NK-92 (cell line): Measurements from ENCODE around the gene RSPO3.

Source experiments
- DNase-seq: peaks from one replicate; lab custom pipeline; 2025; ENCODE audit not compliant: unreplicated experiment; lab: John Stamatoyannopoulos, UW

RSPO3 gene

GRCh38 chr6:127160484-127160883, 42.0 kb downstream of the RSPO3 start:
- no peak for DNase-seq

- no peak for DNase-seq
Observed at GRCh38 chr6:127162836-127163235, 44.4 kb downstream of the RSPO3 start.

GRCh38 chr6:127164036-127164435, 45.6 kb downstream of the RSPO3 start:
- DNase-seq = no peak

- no peak for DNase-seq
Observed at GRCh38 chr6:127164565-127164964, 46.1 kb downstream of the RSPO3 start.

GRCh38 chr6:127173156-127173940, 54.9 kb downstream of the RSPO3 start:
- DNase-seq = no peak

GRCh38 chr6:127176146-127176545, 57.7 kb downstream of the RSPO3 start:
- DNase-seq = no peak

- no peak for DNase-seq
Observed at GRCh38 chr6:127177030-127177922, 58.8 kb downstream of the RSPO3 start.

- no peak for DNase-seq
Observed at GRCh38 chr6:127177923-127178231, 59.4 kb downstream of the RSPO3 start.

- DNase-seq = no peak
Observed at GRCh38 chr6:127178746-127179145, 60.3 kb downstream of the RSPO3 start.

GRCh38 chr6:127180426-127180825, 62.0 kb downstream of the RSPO3 start:
- DNase-seq = no peak

- DNase-seq = no peak
Observed at GRCh38 chr6:127182501-127182900, 64.0 kb downstream of the RSPO3 start.

- DNase-seq = no peak
Observed at GRCh38 chr6:127185437-127185995, 67.0 kb downstream of the RSPO3 start.

- DNase-seq = no peak
Observed at GRCh38 chr6:127186889-127187288, 68.4 kb downstream of the RSPO3 start.

GRCh38 chr6:127188744-127189143, 70.3 kb downstream of the RSPO3 start:
- no peak for DNase-seq

GRCh38 chr6:127190552-127190951, 72.1 kb downstream of the RSPO3 start:
- no peak for DNase-seq

GRCh38 chr6:127191716-127192115, 73.2 kb downstream of the RSPO3 start:
- no peak for DNase-seq

GRCh38 chr6:127192911-127193541, 74.6 kb downstream of the RSPO3 start:
- no peak for DNase-seq

- no peak for DNase-seq
Observed at GRCh38 chr6:127195833-127196232, 77.4 kb downstream of the RSPO3 start.

GRCh38 chr6:127198549-127198948, 80.1 kb downstream of the RSPO3 start:
- no peak for DNase-seq

GRCh38 chr6:127199470-127199869, 81.0 kb downstream of the RSPO3 start:
- DNase-seq = no peak

GRCh38 chr6:127200114-127200513, 81.6 kb downstream of the RSPO3 start:
- no peak for DNase-seq

GRCh38 chr6:127201321-127201720, 82.8 kb downstream of the RSPO3 start:
- DNase-seq = no peak
